Measurements from ENCODE around the gene CSGALNACT2.

The CSGALNACT2 gene

DNA sequence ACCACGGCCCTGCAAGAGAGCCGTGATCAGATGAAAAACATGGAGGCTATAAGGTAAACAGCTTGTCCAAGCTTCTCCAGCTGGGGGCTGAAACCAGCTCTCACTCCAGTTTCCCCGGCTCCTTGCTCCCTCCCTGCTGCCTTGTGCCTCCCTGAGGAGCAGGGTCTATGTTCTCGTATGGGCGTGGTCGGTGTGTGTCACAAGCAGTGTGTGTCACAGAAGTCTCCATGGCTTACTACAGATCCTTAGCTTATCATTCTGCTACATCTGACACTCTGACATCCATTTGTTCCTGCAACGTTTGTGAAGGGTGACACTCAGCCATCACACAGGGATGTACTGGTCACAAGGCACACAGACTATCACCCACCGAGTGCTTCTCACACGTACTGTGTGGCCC, 54.6 kb downstream of the CSGALNACT2 start:
- Mint-ChIP-seq H3K36me3 (no peaks in the 10 kb centered on the region), H3K9me3 (ENCODE audit: low read depth) (no peaks in the 10 kb centered on the region), H3K27me3 (no peaks in the 10 kb centered on the region), H3K4me3 (no peak overlapping the region), H3K4me1 (ENCODE audit: low read depth) (peaks cover 1% of the 10 kb centered on the region), H3K27ac (no peak overlapping the region)

DNA sequence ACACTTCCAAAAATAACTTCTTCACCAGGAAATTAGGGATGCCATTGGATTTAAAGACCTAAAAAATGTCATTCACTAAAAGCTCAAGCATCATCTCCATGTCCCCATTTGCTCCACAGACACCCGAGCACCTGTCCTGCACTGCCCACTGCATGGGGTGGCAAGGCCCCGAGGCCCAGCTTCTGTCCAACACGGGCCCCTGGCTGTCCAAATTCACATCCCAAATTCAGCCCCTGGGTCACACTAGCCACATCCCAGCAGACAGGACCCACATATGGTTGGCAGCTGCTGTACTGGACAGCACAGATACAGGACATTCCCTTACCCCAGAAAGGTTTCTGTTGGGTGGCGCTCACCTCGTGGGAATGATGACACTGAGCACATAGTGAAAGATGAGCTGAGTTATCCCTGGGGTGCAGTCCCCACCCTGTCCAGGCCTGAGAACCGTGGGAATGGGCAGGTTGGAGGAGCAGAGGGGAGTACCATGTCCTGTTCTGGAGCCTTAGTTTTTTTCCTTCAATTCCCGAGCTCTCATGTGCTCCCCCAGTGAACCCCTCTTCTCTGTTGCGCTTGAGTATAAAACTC, 55.3 kb downstream of the CSGALNACT2 start:
- Mint-ChIP-seq H3K4me1 (ENCODE audit: low read depth) (peaks cover 1% of the 10 kb centered on the region), H3K36me3 (no peaks in the 10 kb centered on the region), H3K27me3 (no peaks in the 10 kb centered on the region), H3K4me3 (no peak overlapping the region), H3K9me3 (ENCODE audit: low read depth) (no peaks in the 10 kb centered on the region), H3K27ac (no peak overlapping the region)

DNA sequence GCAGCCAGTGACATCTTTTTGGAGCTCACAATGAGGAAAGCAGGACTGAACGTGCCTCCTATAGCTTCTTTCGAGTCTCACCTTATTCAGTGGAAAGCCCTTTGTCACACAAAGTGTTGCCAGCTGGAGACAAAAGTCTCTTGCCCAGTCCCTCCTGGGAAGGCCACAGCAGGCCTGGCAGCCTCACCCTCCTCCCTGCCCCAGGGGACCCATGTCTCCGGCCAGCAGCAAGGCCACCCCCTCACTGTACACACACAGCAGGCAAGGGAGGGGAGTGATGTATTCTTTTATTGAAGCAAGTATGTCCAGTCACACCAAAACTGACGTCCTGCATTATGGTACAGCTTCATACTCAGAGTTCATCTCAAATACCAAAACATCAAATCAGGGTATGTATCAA, 56.0 kb downstream of the CSGALNACT2 start:
- H3K27ac Mint-ChIP-seq: no peak overlapping the region
- no peaks in the 10 kb centered on the region for H3K36me3 Mint-ChIP-seq
- peaks cover 1% of the 10 kb centered on the region for H3K4me1 Mint-ChIP-seq (ENCODE audit: low read depth)
- no peaks in the 10 kb centered on the region for H3K9me3 Mint-ChIP-seq (ENCODE audit: low read depth)
- no peak overlapping the region for H3K4me3 Mint-ChIP-seq
- H3K27me3 Mint-ChIP-seq: no peaks in the 10 kb centered on the region

DNA sequence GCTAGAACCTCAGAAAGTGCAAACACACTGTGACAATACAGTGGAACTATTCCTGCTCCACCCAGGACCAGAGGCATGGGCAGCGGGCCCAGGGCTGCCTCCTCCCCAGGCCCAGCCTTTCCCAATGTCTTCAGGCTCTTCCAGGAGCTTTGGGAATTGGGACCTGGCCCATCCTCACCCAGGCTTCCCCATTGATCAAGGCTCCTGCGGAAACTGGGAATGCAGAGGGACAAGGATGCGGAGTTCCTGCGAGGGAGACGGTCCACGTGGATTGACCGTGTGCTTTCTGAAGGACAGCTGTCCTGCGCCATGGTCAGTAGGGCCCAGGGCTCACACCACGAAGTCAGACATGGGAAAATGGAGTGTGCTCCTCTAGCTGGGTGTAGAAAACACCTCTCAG, 56.6 kb downstream of the CSGALNACT2 start:
- no peak overlapping the region for H3K4me3 Mint-ChIP-seq
- no peak overlapping the region for H3K27ac Mint-ChIP-seq

DNA sequence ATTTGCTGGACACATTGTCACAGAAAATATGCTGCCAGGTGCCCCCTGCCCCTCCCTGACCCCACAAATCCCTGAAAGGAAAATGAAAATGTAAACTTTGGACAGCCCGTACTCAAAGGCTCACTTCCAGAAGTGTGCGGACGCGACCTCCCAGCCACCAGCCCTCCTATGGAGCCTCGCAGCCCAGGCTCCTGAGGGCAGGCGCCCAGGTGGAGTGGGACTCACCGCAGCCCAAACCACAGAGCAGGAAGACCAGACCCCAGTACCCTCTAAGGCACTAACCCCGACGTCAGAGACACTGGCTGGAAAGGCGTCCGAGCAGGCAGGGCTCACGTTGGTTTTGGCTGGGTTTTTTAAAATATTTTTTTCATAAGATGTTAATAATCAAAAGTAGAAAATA, 57.3 kb downstream of the CSGALNACT2 start:
- Mint-ChIP-seq H3K27ac (no peak overlapping the region), H3K4me3 (no peak overlapping the region), H3K4me1 (ENCODE audit: low read depth) (no peaks in the 10 kb centered on the region), H3K27me3 (no peaks in the 10 kb centered on the region), H3K36me3 (no peaks in the 10 kb centered on the region), H3K9me3 (ENCODE audit: low read depth) (no peaks in the 10 kb centered on the region)

More for the DNA sequence above, 56.6 kb downstream of the CSGALNACT2 start:
- H3K27me3 Mint-ChIP-seq: no peaks in the 10 kb centered on the region
- no peaks in the 10 kb centered on the region for H3K9me3 Mint-ChIP-seq (ENCODE audit: low read depth)
- H3K4me1 Mint-ChIP-seq (ENCODE audit: low read depth): peaks cover 1% of the 10 kb centered on the region
- H3K36me3 Mint-ChIP-seq: no peaks in the 10 kb centered on the region

DNA sequence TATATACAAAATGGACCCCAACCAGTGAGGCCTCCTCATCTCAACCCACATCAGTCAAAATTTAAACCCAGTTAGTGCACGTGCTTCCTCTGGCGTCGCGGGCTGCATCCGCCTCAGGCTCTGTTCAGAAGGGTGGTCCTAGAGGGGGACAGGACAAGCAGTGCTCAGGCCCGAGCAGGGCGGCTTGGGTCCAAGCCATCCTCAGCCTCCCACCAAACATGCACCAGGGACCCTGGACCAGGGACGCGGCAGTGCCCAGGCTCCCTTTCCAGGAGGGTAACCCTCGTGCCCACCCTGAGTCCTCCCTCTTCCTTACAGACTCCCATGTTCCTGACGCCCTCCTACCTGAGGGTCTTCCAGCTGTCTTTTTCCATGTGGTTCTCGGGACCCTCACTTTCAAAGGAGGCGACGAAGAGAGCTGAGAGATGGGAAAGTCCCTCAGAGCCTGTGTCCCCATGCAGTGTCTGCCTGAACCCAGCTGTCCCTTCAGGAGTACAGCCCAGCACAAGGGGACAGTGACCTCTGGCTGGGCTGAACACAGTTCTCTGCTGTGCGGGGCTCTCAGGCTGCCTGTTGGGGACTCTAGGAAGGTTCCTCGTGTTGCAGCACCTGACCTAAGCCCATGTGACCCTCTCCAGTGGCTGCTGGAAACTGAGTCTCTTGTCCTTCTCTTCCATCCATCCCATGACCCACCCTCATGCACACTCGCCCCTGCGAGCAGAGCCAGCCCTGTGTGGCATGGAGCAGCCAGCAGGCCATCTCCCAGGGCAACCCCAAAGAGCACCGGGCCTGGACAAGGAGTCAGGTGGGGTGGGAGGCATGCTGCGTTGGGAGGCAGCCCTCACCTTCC, 58.1 kb downstream of the CSGALNACT2 start:
- no peak overlapping the region for H3K27ac Mint-ChIP-seq
- no peaks in the 10 kb centered on the region for H3K27me3 Mint-ChIP-seq
- H3K4me3 Mint-ChIP-seq: no peak overlapping the region
- H3K9me3 Mint-ChIP-seq (ENCODE audit: low read depth): no peaks in the 10 kb centered on the region
- H3K4me1 Mint-ChIP-seq (ENCODE audit: low read depth): peaks cover 2% of the 10 kb centered on the region
- no peaks in the 10 kb centered on the region for H3K36me3 Mint-ChIP-seq

DNA sequence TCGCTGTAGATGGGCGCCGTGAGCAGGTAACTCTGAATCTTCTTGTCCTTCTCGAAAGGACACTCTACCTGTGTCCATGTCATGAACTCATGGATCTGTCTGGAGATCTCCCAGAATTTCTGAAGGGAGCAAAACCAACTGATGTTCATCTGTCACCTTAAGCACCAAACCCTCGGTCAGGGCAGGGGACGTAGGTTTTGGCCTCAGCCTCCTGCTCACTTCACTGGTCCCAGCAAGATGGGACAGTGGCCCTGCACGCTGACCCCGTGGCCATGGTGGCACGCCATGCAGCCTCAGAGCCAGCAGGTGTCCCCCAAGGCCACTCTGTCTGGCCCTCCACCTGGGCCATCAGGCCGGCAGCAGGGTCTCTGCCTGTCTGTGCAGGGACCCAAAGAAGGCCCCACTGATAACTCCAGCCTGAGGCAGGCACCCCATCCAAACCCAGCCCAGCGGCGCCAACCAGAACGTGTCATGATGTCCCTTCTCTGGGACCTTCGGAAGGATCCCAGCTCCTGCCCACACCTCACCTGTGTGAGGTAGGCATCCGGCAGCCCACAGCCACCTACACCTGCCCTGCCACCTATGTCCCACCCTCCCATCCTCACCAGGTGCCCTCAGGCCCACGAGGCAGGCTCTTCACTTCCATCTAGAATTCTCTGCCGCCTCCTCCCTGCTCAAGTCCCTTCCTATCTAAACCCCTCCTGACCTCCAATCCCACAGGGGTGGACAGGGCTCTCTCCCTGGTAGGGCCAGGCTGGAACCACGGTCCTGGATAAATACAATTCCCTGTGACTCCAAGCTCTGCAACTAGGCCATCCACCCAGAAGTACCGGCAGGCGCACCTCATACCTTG, 59.0 kb downstream of the CSGALNACT2 start:
- H3K9me3 Mint-ChIP-seq (ENCODE audit: low read depth): no peaks in the 10 kb centered on the region
- H3K4me1 Mint-ChIP-seq (ENCODE audit: low read depth): peaks cover 4% of the 10 kb centered on the region
- no peak overlapping the region for H3K27ac Mint-ChIP-seq
- no peaks in the 10 kb centered on the region for H3K27me3 Mint-ChIP-seq
- no peak overlapping the region for H3K4me3 Mint-ChIP-seq
- no peaks in the 10 kb centered on the region for H3K36me3 Mint-ChIP-seq

DNA sequence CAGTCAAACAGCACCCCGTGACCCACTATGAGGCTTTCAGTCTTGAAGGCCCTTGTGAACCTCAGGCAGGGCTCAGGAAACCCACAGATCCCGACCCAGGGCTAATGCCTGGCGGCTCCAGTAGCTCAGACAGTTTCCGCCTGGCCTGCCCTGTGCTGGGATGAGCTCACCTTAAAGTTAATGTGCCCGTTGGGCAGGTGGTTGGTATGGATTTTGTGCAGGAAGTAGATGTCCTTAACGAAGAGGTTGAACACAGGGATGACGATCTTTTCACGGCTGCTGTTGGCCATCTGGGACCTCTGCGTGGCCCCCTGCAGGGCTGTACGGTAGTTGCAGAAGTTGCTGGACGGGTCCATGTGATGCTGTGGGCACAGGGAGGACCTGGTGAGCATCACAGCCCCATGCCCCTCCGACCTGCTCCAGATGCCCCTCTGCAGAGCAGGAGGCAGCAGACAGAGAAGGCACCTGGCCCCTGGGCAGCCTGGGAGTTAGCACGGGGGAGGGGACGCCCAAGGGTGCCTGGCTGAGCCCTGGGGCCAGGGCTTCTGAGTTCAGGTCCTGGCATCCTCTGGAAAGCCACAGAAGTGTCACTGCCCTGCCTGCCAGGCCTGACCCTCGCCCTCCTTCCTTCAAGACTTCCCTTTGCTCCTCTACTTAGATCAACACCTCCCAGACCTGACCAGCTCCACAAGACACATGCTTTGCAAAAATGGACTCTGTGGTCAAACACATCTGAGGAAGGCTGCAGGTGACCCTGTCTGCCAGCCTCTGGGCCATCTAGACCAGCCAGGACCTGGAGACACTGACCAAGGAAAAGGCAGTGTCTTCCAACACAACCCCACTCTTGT, 59.8 kb downstream of the CSGALNACT2 start:
- Mint-ChIP-seq H3K27ac (no peak overlapping the region), H3K4me3 (no peak overlapping the region)

DNA sequence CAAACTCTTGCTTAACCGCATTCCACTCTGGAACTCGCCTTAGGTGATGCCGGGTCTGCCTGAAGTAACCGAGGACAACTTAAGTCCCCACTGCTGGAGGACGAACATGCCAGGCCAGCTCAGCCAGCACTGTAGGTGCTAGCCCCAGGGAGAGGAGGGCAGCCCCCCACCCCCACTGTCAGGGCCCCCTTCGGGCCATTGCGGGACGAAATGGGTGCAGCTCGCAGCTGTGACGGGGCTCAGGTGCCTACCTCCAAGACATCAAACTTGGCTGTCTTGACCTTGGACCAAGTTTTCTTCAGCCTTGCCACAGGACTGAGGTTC, 60.4 kb downstream of the CSGALNACT2 start:
- Mint-ChIP-seq H3K4me1 (ENCODE audit: low read depth) (peaks cover 5% of the 10 kb centered on the region), H3K4me3 (no peak overlapping the region), H3K27me3 (no peaks in the 10 kb centered on the region), H3K9me3 (ENCODE audit: low read depth) (no peaks in the 10 kb centered on the region), H3K27ac (no peak overlapping the region), H3K36me3 (no peaks in the 10 kb centered on the region)

More for the DNA sequence above, 59.8 kb downstream of the CSGALNACT2 start:
- Mint-ChIP-seq H3K9me3 (ENCODE audit: low read depth) (no peaks in the 10 kb centered on the region), H3K27me3 (no peaks in the 10 kb centered on the region), H3K36me3 (no peaks in the 10 kb centered on the region), H3K4me1 (ENCODE audit: low read depth) (peaks cover 5% of the 10 kb centered on the region)

DNA sequence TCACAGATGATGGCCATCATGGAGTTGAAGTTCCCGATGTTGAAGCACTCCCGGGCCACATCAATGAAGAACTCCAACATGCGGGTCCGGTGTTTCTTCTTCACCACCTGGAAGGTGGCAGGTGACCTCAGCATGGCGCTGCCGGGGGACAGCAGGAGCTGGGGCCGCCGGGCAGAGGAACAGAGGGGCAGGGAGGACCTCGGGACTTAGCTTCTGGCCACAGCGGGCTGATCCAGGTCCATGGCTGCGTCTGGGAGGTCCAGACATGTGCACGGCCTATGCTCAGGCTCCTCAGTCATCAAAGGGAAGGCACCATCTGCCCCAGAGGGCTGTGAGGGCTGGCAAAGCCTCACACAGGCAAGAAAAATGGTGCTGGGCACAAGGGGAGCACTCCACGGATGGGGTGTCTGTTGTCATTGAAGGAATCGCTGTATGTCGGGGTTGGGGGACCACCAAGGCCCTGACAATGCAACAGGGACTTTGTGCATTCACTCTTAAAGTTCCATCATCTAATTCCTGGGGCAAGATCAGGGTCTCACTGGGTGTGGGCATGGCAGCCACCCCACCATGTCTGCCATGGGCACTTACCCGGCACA, 60.9 kb downstream of the CSGALNACT2 start:
- Mint-ChIP-seq H3K4me3 (no peak overlapping the region), H3K27ac (no peak overlapping the region), H3K4me1 (ENCODE audit: low read depth) (peaks cover 5% of the 10 kb centered on the region), H3K9me3 (ENCODE audit: low read depth) (no peaks in the 10 kb centered on the region), H3K27me3 (no peaks in the 10 kb centered on the region), H3K36me3 (no peaks in the 10 kb centered on the region)

DNA sequence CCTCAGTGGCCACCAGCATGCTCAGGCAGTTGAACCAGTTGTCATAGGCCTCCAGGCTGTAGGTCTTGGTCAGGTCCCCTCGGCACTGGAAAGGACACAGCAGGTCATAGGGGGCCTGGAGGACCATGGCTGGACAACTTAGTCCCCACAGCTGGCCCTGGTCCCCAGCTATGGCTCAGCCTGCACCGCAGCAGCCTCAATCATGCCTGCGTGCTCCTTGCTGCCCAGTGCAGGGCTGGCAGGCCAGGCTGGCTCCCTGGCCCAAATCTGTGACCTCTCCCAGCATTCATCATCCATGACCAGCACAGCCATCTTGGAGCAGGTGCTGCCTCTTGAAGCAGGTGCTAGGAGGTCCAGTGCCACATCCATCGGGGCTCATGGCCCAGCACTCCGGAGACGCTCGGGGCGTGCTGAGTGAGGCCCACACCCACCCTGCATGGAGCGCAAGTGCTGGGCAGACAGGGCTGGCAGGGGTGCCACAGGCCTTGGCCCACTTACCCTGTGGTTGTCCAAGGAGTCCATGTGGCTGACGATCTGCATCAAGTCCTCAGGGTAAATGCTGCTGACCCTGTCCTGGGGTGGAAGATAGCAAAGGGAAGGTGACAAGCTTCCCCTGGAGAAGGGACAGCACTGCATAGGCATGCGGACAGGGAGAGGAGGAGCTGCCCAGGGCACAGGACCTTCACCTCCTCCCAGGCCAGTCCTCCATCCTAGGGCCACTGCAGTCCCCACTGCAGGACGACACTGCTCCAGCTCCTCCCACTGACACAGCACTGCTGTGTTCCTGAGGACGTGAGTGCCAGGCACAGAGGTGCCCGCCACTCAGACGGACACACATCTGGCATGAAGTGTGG, 61.7 kb downstream of the CSGALNACT2 start:
- Mint-ChIP-seq H3K27me3 (no peaks in the 10 kb centered on the region), H3K4me1 (ENCODE audit: low read depth) (peaks cover 5% of the 10 kb centered on the region), H3K36me3 (no peaks in the 10 kb centered on the region), H3K9me3 (ENCODE audit: low read depth) (no peaks in the 10 kb centered on the region), H3K4me3 (no peak overlapping the region), H3K27ac (no peak overlapping the region)

DNA sequence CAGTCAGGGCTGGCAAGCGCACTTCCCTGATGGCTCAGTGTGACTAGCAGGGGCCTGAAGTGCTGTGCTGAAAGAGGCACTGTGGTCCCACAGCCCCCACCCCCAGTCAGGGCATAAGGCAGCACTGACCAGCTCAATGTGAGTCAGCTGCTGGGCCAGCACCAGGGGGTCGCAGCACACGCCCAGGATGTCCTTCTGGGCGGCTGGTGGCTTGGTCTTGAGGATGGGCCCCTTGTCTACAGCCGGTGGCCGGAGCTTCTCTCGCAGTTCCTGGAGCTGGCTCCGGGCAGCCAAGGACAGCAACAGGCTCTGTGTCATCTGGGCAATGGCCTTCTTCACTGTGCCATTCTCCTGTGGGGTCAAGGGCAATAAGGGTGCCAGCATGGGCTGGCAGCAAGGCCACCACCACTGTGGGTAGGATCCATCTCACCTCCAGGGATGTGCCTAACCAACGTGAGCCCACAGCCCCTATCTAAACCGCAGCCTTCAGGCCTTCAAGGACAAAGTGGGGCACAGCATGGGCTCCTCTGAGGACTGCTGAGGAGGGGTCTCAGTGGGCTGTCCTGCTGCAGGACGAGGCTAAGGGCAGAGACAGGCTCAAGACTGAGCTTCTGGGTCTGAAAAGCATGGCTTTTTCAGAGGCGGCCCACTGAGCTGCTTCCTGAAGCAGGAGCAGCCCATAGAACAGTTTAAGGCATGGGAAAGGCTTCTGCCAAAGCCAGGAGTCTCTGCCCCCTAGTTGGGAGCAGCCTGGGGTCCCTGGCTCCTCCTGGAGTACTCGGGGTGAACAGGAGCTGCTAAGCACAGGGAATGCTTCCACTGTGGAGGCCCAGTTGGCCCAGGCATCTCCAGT, 62.5 kb downstream of the CSGALNACT2 start:
- Mint-ChIP-seq H3K27ac (no peak overlapping the region), H3K36me3 (no peaks in the 10 kb centered on the region), H3K4me1 (ENCODE audit: low read depth) (peaks cover 7% of the 10 kb centered on the region), H3K9me3 (ENCODE audit: low read depth) (no peaks in the 10 kb centered on the region), H3K4me3 (no peak overlapping the region), H3K27me3 (no peaks in the 10 kb centered on the region)

Data from activated naive CD8-positive, alpha-beta T cell (primary cell).